Subcutaneous abdominal adipose tissue (tissue), 5 donors: Measurements from ENCODE around the gene SCNN1G.

Experiments used
- H3K27ac ChIP-seq: one replicate; pipeline ENCODE4 v1.7.0; 2013; ENCODE audit warnings: low read depth, mild to moderate bottlenecking, inconsistent platforms, low read length, moderate library complexity
- H3K27me3 ChIP-seq, 5 donors: one replicate each; pipeline ENCODE4 v1.7.0; 2013; ENCODE audit warnings: low read length in 5 of 5, inconsistent platforms in 1 of 5; ENCODE audit not compliant: control insufficient read depth in 5 of 5, insufficient read depth in 4 of 5
- H3K36me3 ChIP-seq, 5 donors: one replicate each; pipeline ENCODE4 v1.7.0; 2013; ENCODE audit warnings: low read length in 5 of 5; ENCODE audit not compliant: control insufficient read depth in 5 of 5, insufficient read depth in 5 of 5
- H3K4me1 ChIP-seq, 5 donors: one replicate each; pipeline ENCODE4 v1.7.0; 2013; ENCODE audit warnings: low read length in 5 of 5, mild to moderate bottlenecking in 3 of 5, moderate library complexity in 1 of 5; ENCODE audit not compliant: control insufficient read depth in 5 of 5, insufficient read depth in 5 of 5
- H3K4me3 ChIP-seq, 5 donors: one replicate each; pipeline ENCODE4 v1.7.0; 2013; ENCODE audit warnings: low read length in 5 of 5, low read depth in 1 of 5
- H3K9ac ChIP-seq, 5 donors: one replicate each; pipeline ENCODE4 v1.7.0; 2013; ENCODE audit warnings: low read length in 5 of 5, mild to moderate bottlenecking in 4 of 5, moderate library complexity in 3 of 5
- H3K9me3 ChIP-seq, 5 donors: one replicate each; pipeline ENCODE4 v1.7.0; 2013; ENCODE audit warnings: low read length in 5 of 5; ENCODE audit not compliant: control insufficient read depth in 5 of 5
- donor health status: healthy.
- donor health status: healthy.
- donor health status: healthy.
- donor health status: healthy.
- donor health status: healthy.

SCNN1G gene

GRCh38 chr16:23256440-23256839, 73.9 kb downstream of the SCNN1G start:
- H3K27me3 ChIP-seq = no peaks in the 10 kb centered on the region
- H3K9ac ChIP-seq = no peak overlapping the region
- peaks cover 0 to 2% (median 0%) of the 10 kb centered on the region in 5 donors for H3K4me1 ChIP-seq
- H3K9me3 ChIP-seq = peaks cover 0 to 2% (median 0%) of the 10 kb centered on the region in 5 donors
- no peaks in the 10 kb centered on the region for H3K36me3 ChIP-seq
- H3K27ac ChIP-seq = no peak overlapping the region
- H3K4me3 ChIP-seq = no peak overlapping the region

- Histone ChIP-seq H3K9me3 (peaks cover 0 to 2% (median 0%) of the 10 kb centered on the region in 5 donors), H3K27ac (no peak overlapping the region), H3K27me3 (no peaks in the 10 kb centered on the region), H3K4me3 (no peak overlapping the region), H3K4me1 (peaks cover 0 to 2% (median 0%) of the 10 kb centered on the region in 5 donors), H3K36me3 (no peaks in the 10 kb centered on the region), H3K9ac (no peak overlapping the region)
Measured at GRCh38 chr16:23257682-23258081, 75.1 kb downstream of the SCNN1G start.

GRCh38 chr16:23258919-23259237, 76.3 kb downstream of the SCNN1G start:
- no peaks in the 10 kb centered on the region for H3K36me3 ChIP-seq
- no peak overlapping the region for H3K4me3 ChIP-seq
- H3K4me1 ChIP-seq = peaks cover 0 to 2% (median 0%) of the 10 kb centered on the region in 5 donors
- H3K27ac ChIP-seq = no peak overlapping the region
- no peak overlapping the region for H3K9ac ChIP-seq
- peaks cover 0 to 2% (median 0%) of the 10 kb centered on the region in 5 donors for H3K9me3 ChIP-seq
- H3K27me3 ChIP-seq = no peaks in the 10 kb centered on the region
